Measurements from ENCODE around the gene TMEM87A.

DNA sequence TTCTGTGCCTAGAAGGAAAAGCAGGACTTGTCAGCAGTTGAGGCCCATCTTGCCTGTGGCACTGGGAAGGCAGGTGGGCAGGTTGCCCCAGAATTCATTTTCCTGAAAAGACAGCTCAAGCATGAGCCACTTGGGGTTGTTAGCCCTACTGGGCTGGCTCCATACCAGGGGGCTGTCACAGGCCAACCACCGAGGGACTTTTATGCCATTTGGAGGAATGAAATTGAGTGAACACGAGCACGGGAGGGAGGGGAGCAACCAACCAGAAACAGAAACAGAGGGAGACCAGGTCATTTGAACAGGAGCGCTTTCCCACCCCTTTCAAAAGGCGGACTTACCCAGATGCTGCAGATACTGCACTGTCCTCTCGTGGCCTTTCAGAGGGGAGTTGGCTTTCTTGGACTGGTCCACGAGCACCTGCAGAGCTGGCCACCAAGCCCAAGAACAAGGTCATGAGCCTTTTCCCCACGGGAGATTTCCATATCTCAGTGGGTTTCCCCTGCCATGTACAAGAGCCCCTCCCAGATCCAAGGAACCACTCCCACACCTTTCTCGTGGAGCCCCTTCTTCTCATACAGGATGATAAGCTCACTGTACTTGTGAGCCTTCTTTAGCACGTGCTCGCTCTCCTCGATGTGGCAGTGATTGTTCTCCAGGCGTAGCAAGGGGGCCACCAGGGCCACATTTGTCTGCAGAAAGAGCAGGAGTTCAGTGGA, 106.8 kb downstream of the TMEM87A start:
- TF ChIP-seq CTCF (IDR thresholded peaks at IDR 0.05) (no peak), MAFK (IDR thresholded peaks at IDR 0.05; ENCODE audit: partially characterized antibody) (no peak), KDM1A (IDR thresholded peaks at IDR 0.05; ENCODE audit: low read depth) (no peak), JUN (IDR thresholded peaks at IDR 0.05) (no peak), NR3C1 (IDR thresholded peaks at IDR 0.05) (no peak), RAD21 (conservative IDR thresholded peaks at IDR 0.05 in 1 of 2, IDR thresholded peaks at IDR 0.05 in 1 of 2) (no peak), FOXS1 (CRISPR knock-in tag; IDR thresholded peaks at IDR 0.05) (no peak), POLR2A (IDR thresholded peaks at IDR 0.05; ENCODE audit: low read length) (no peak), HOXA7 (CRISPR knock-in tag; IDR thresholded peaks at IDR 0.05) (no peak), FOSL2 (IDR thresholded peaks at IDR 0.05) (no peak), FOSL2 (CRISPR knock-in tag; IDR thresholded peaks at IDR 0.05) (no peak)
- TF ChIP-seq, protein P1, sequence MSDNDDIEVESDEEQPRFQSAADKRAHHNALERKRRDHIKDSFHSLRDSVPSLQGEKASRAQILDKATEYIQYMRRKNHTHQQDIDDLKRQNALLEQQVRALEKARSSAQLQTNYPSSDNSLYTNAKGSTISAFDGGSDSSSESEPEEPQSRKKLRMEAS (IDR thresholded peaks at IDR 0.05) = no peak

Data from A549 (cell line).